ENCODE data around the gene MARCHF7. TPM values are rescaled to one million over a fixed set of nuclear protein-coding genes. Genes with fewer than 3 reads are reported as not detected.
"Not testable (repeated sequence)": the region's sequence is repeated elsewhere in the genome, so short reads cannot be mapped to it uniquely, and the experiment has no call there.

Gene MARCHF7
- total and polyA plus RNA-seq, 2 experiments from 2014 or later = 71.2 to 166 TPM

- Histone ChIP-seq H2AFZ (no peak overlapping the region), H3K79me2 (peaks cover 100% of the 10 kb centered on the region), H3K27me3 (no peaks in the 10 kb centered on the region), H3K9me3 (ENCODE audit: low read depth) (no peaks in the 10 kb centered on the region), H3K4me1 (ENCODE audit: insufficient read depth) (peaks cover 8% of the 10 kb centered on the region), H4K20me1 (ENCODE audit: insufficient read depth, poor library complexity, severe bottlenecking) (peaks cover 100% of the 10 kb centered on the region), H3K4me3 (no peak overlapping the region), H3K36me3 (replicated peaks; ENCODE audit: insufficient read depth, low read depth) (no peaks in the 10 kb centered on the region), H3K9me2 (replicated peaks; ENCODE audit: insufficient read depth) (no peaks in the 10 kb centered on the region), H3K27ac (no peak overlapping the region), H3K4me2 (no peak overlapping the region)
- no peak for TF ChIP-seq EZH2 (IDR thresholded peaks at IDR 0.05; ENCODE audit: borderline replicate concordance)
- no peak for TF ChIP-seq CTCF (IDR thresholded peaks at IDR 0.05; ENCODE audit: poor library complexity)
- no peak for DNase-seq (ENCODE audit: low spot score)
- WGBS (ENCODE audit: low lambda C conversion rate, missing lambda C conversion rate) = 94% methylated on average over 10 of the region's 10 CpGs
Measured at GRCh38 chr2:159720676-159721075, 8.4 kb downstream of the MARCHF7 start.

GRCh38 chr2:159722580-159722979 lies 10.3 kb downstream of the MARCHF7 start:
- H3K4me2 ChIP-seq = no peak overlapping the region
- H3K4me3 ChIP-seq = no peak overlapping the region
- no peaks in the 10 kb centered on the region for H3K27me3 ChIP-seq
- no peaks in the 10 kb centered on the region for H3K9me2 ChIP-seq (replicated peaks; ENCODE audit: insufficient read depth)
- H4K20me1 ChIP-seq (ENCODE audit: insufficient read depth, poor library complexity, severe bottlenecking) = peaks cover 100% of the 10 kb centered on the region
- H2AFZ ChIP-seq = no peak overlapping the region
- 98% methylated on average over 2 of the region's 2 CpGs for WGBS (ENCODE audit: low lambda C conversion rate, missing lambda C conversion rate)
- no peaks in the 10 kb centered on the region for H3K9me3 ChIP-seq (ENCODE audit: low read depth)
- no peaks in the 10 kb centered on the region for H3K36me3 ChIP-seq (replicated peaks; ENCODE audit: insufficient read depth, low read depth)
- no peak overlapping the region for H3K27ac ChIP-seq
- peaks cover 100% of the 10 kb centered on the region for H3K79me2 ChIP-seq
- no peak for DNase-seq (ENCODE audit: low spot score)
- TF ChIP-seq CTCF (IDR thresholded peaks at IDR 0.05; ENCODE audit: poor library complexity) (no peak), EZH2 (IDR thresholded peaks at IDR 0.05; ENCODE audit: borderline replicate concordance) (no peak), EZH2phosphoT487 (IDR thresholded peaks at IDR 0.05; ENCODE audit: low read depth, severe bottlenecking, unreplicated experiment) (no peak)
- H3K4me1 ChIP-seq (ENCODE audit: insufficient read depth) = peaks cover 5% of the 10 kb centered on the region

GRCh38 chr2:159724795-159725572 lies 12.7 kb downstream of the MARCHF7 start:
- H3K79me2 ChIP-seq = peaks cover 100% of the 10 kb centered on the region
- H3K9me2 ChIP-seq (replicated peaks; ENCODE audit: insufficient read depth); H3K27me3 ChIP-seq; H2AFZ ChIP-seq; H3K4me2 ChIP-seq; H3K36me3 ChIP-seq (replicated peaks; ENCODE audit: insufficient read depth, low read depth); H3K9me3 ChIP-seq (ENCODE audit: low read depth); H3K27ac ChIP-seq; H3K4me1 ChIP-seq (ENCODE audit: insufficient read depth); DNase-seq (ENCODE audit: low spot score); H3K4me3 ChIP-seq: not testable (repeated sequence)
- peaks cover 100% of the 10 kb centered on the region for H4K20me1 ChIP-seq (ENCODE audit: insufficient read depth, poor library complexity, severe bottlenecking)
- WGBS (ENCODE audit: low lambda C conversion rate, missing lambda C conversion rate) = 96% methylated on average over 6 of the region's 6 CpGs

GRCh38 chr2:159725713-159726112 lies 13.4 kb downstream of the MARCHF7 start:
- no peak for DNase-seq (ENCODE audit: low spot score)
- H3K4me1 ChIP-seq (ENCODE audit: insufficient read depth) = peaks cover 5% of the 10 kb centered on the region
- WGBS (ENCODE audit: low lambda C conversion rate, missing lambda C conversion rate) = 91% methylated on average over 3 of the region's 3 CpGs

More at GRCh38 chr2:159725713-159726112, 13.4 kb downstream of the MARCHF7 start:
- TF ChIP-seq CTCF (IDR thresholded peaks at IDR 0.05; ENCODE audit: poor library complexity) (no peak), EZH2phosphoT487 (IDR thresholded peaks at IDR 0.05; ENCODE audit: low read depth, severe bottlenecking, unreplicated experiment) (no peak), EZH2 (IDR thresholded peaks at IDR 0.05; ENCODE audit: borderline replicate concordance) (no peak)
- Histone ChIP-seq H3K79me2 (peaks cover 100% of the 10 kb centered on the region), H3K36me3 (replicated peaks; ENCODE audit: insufficient read depth, low read depth) (peaks cover 2% of the 10 kb centered on the region), H3K4me3 (no peak overlapping the region), H3K27me3 (no peaks in the 10 kb centered on the region), H3K9me2 (replicated peaks; ENCODE audit: insufficient read depth) (no peaks in the 10 kb centered on the region), H2AFZ (no peak overlapping the region), H4K20me1 (ENCODE audit: insufficient read depth, poor library complexity, severe bottlenecking) (peaks cover 100% of the 10 kb centered on the region), H3K4me2 (no peak overlapping the region), H3K9me3 (ENCODE audit: low read depth) (no peaks in the 10 kb centered on the region), H3K27ac (no peak overlapping the region)

Data from hepatocyte (in vitro differentiated cells).